ENCODE data around the gene GOLGA6L10. TPM values are rescaled to one million over a fixed set of nuclear protein-coding genes. Genes with fewer than 3 reads are reported as not detected.
"Not testable (repeated sequence)": the region's sequence is repeated elsewhere in the genome, so short reads cannot be mapped to it uniquely, and the experiment has no call there.

The GOLGA6L10 gene
- total RNA-seq, 1 experiment from 2014 or later: 1.9 TPM

DNA sequence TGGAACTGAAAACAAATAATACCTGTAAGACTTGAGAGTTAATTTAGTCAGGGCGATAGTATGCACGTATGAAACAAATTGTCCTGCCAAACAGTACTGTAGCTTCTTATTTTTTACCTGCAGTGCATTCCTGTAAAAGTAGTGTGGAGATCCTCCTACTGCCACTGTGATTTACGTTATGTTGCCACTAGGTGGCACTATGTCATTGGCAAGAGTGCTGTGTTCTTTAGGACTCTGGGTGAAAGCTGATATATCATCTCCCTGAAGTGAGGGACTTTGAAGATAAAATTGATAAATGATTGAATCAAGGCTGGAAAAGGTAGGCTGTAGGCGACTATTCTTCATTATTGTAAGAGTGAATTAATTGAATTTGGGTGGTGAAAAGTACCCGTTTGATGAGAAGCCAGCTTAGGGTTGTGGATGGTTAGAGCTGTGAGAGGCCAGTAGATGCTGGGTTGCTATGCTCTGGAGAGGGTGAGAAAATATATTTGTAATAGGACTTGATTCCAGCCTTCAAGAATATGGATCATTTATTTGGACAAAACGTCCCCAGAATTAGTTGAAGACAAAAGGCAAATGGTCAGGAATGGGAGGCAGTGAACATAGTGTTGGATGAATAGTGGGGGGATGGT, 16.5 kb upstream of the GOLGA6L10 start:
- BruUV-seq (replicated peaks); H3K9me3 Mint-ChIP-seq (ENCODE audit: unreplicated experiment); POLR2A ChIA-PET; DNase-seq (ENCODE audit: unreplicated experiment); H3K4me3 Mint-ChIP-seq (ENCODE audit: unreplicated experiment); H3K4me1 Mint-ChIP-seq (ENCODE audit: insufficient read depth, unreplicated experiment); H3K27me3 Mint-ChIP-seq (ENCODE audit: insufficient read depth, unreplicated experiment); CTCF ChIA-PET; H3K36me3 Mint-ChIP-seq (ENCODE audit: insufficient read depth, unreplicated experiment); H3K27ac Mint-ChIP-seq (ENCODE audit: low read depth, unreplicated experiment); intact Hi-C loops (cut with micrococcal nuclease): not testable (repeated sequence)
- TF ChIP-seq, protein P1, sequence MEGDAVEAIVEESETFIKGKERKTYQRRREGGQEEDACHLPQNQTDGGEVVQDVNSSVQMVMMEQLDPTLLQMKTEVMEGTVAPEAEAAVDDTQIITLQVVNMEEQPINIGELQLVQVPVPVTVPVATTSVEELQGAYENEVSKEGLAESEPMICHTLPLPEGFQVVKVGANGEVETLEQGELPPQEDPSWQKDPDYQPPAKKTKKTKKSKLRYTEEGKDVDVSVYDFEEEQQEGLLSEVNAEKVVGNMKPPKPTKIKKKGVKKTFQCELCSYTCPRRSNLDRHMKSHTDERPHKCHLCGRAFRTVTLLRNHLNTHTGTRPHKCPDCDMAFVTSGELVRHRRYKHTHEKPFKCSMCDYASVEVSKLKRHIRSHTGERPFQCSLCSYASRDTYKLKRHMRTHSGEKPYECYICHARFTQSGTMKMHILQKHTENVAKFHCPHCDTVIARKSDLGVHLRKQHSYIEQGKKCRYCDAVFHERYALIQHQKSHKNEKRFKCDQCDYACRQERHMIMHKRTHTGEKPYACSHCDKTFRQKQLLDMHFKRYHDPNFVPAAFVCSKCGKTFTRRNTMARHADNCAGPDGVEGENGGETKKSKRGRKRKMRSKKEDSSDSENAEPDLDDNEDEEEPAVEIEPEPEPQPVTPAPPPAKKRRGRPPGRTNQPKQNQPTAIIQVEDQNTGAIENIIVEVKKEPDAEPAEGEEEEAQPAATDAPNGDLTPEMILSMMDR (IDR thresholded peaks at IDR 0.05; ENCODE audit: unreplicated experiment): peak; percentile 27

DNA sequence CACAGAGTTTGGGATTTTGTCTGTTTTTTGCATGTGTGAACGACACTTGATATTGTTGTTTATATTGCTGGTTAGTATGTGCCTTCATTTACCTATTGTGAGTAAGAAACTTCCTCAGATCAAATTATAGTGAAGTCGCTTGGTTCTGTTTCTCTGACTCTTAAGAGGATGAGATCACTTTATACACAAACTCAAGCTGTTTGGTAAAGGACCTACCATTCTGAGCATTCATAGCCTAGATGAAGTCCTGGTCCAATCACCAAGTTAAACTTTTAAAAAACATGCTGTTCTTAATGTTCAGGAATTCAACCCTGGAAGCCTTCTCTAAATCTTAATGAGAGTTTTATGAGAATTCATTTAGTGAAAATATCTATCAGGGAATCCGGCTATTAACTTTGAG, 15.3 kb upstream of the GOLGA6L10 start:
- H3K27ac Mint-ChIP-seq (ENCODE audit: low read depth, unreplicated experiment); H3K9me3 Mint-ChIP-seq (ENCODE audit: unreplicated experiment); intact Hi-C loops (cut with micrococcal nuclease); H3K36me3 Mint-ChIP-seq (ENCODE audit: insufficient read depth, unreplicated experiment); H3K27me3 Mint-ChIP-seq (ENCODE audit: insufficient read depth, unreplicated experiment); H3K4me1 Mint-ChIP-seq (ENCODE audit: insufficient read depth, unreplicated experiment); POLR2A ChIA-PET; DNase-seq (ENCODE audit: unreplicated experiment); CTCF ChIA-PET; H3K4me3 Mint-ChIP-seq (ENCODE audit: unreplicated experiment); BruUV-seq (replicated peaks): not testable (repeated sequence)

DNA sequence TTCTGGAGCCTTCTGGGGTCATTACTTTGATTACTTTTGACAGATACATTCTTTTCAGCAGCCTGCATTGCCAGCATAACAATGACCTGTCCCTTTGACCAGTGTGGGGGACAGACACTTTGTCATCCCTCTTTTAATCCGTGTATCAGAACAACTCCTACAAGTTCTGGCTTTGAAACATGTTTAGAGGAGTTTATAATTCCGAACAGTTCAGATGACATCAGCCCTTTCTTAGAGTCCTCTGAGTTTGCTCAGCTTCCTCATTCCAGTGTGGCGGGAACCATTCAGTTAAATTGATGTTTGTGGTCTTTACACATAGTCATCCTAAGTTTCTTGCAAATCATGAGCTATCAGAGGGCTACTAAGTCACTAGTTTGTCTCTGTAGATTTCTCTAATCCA, 13.5 kb upstream of the GOLGA6L10 start:
- POLR2A ChIA-PET; BruUV-seq (replicated peaks); H3K4me1 Mint-ChIP-seq (ENCODE audit: insufficient read depth, unreplicated experiment); H3K36me3 Mint-ChIP-seq (ENCODE audit: insufficient read depth, unreplicated experiment); H3K27ac Mint-ChIP-seq (ENCODE audit: low read depth, unreplicated experiment); H3K27me3 Mint-ChIP-seq (ENCODE audit: insufficient read depth, unreplicated experiment); CTCF ChIA-PET; H3K9me3 Mint-ChIP-seq (ENCODE audit: unreplicated experiment); H3K4me3 Mint-ChIP-seq (ENCODE audit: unreplicated experiment); intact Hi-C loops (cut with micrococcal nuclease); DNase-seq (ENCODE audit: unreplicated experiment): not testable (repeated sequence)

DNA sequence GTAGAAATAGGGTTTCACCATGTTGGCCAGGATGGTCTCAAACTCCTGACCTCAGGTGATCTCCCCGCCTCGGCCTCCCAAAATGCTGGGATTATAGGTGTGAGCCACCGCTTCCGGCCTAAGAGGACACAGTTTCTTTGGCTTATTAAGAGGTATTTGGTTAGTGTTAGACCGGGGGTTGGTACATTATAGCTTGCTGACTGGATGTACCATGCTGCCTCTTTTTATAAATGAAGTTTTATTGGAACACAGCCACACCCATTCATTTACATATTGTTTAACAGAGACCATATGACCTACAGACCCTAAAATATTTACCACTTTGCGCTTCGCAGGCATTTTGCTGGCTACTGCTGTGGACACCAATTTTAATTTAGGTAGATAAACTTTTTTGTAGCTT, 11.3 kb upstream of the GOLGA6L10 start:
- POLR2A ChIA-PET; H3K27ac Mint-ChIP-seq (ENCODE audit: low read depth, unreplicated experiment); H3K27me3 Mint-ChIP-seq (ENCODE audit: insufficient read depth, unreplicated experiment); intact Hi-C loops (cut with micrococcal nuclease); H3K36me3 Mint-ChIP-seq (ENCODE audit: insufficient read depth, unreplicated experiment); H3K9me3 Mint-ChIP-seq (ENCODE audit: unreplicated experiment); H3K4me3 Mint-ChIP-seq (ENCODE audit: unreplicated experiment); DNase-seq (ENCODE audit: unreplicated experiment); BruUV-seq (replicated peaks); CTCF ChIA-PET; H3K4me1 Mint-ChIP-seq (ENCODE audit: insufficient read depth, unreplicated experiment): not testable (repeated sequence)

DNA sequence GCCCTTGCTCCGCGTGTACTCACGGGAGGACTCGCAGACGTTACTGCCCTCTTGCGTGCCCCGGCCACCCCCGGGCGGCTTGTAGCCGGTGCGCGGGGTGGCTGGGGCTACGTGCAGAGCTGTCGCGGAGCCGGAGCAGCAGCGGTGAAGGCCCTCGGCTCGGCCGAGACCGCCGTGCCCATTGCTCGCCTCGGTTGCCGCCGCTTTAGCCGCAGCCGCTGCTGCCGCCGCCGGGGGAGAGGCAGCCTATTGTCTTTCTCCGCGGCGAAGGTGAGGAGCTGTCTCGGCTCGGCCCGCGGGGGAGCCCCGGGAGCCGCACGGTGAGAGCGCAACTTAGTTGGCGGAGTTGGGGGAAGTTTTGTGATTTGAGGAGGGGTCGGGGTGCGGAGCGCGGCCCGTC, 5.8 kb upstream of the GOLGA6L10 start:
- H3K4me3 Mint-ChIP-seq (ENCODE audit: unreplicated experiment); POLR2A ChIA-PET; H3K4me1 Mint-ChIP-seq (ENCODE audit: insufficient read depth, unreplicated experiment); H3K36me3 Mint-ChIP-seq (ENCODE audit: insufficient read depth, unreplicated experiment); DNase-seq (ENCODE audit: unreplicated experiment); H3K27me3 Mint-ChIP-seq (ENCODE audit: insufficient read depth, unreplicated experiment); CTCF ChIA-PET; H3K9me3 Mint-ChIP-seq (ENCODE audit: unreplicated experiment); H3K27ac Mint-ChIP-seq (ENCODE audit: low read depth, unreplicated experiment); BruUV-seq (replicated peaks); intact Hi-C loops (cut with micrococcal nuclease): not testable (repeated sequence)

DNA sequence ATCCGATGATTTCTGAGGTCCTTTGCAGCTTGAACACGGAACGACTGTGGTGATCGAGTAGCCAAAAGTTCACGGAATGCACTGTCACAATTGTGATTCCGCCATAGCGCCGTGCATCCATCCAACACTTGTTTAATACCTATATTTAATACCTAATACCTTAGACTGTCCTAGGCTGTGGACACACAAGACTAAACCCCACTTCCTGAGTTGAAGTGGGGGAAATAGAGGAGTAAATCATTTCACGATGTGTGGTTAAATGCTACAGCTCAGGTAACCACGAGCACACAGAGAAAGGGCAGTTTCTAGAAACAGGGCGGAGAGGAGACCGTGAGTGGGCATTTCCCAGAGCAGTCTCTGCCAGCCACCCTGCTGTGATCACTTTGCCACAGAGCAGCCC, 5.3 kb upstream of the GOLGA6L10 start:
- intact Hi-C loops (cut with micrococcal nuclease); H3K36me3 Mint-ChIP-seq (ENCODE audit: insufficient read depth, unreplicated experiment); H3K27ac Mint-ChIP-seq (ENCODE audit: low read depth, unreplicated experiment); BruUV-seq (replicated peaks); POLR2A ChIA-PET; DNase-seq (ENCODE audit: unreplicated experiment); H3K27me3 Mint-ChIP-seq (ENCODE audit: insufficient read depth, unreplicated experiment); H3K4me1 Mint-ChIP-seq (ENCODE audit: insufficient read depth, unreplicated experiment); H3K9me3 Mint-ChIP-seq (ENCODE audit: unreplicated experiment); CTCF ChIA-PET: not testable (repeated sequence)
- H3K4me3 Mint-ChIP-seq (ENCODE audit: unreplicated experiment): peak overlapping the region; percentile 43

DNA sequence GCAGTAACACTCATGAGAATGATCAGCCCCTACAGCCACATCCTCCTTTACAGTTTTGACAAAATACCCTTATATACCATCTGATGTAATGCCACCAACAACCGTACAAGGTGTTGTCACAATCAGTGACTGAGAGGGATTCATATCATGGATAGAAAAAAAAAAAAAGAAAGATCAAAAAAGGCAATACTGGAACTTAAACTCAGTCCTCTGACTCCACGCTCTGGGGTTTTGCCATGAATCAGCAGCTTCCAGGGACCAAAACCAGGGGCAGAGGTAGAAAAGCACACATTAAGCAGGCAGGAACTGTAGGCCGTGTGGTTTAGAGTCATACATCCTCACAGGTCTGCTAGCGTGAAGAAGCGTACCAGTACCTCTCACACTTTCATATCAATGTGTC, 1.6 kb downstream of the GOLGA6L10 start:
- H3K27me3 Mint-ChIP-seq (ENCODE audit: insufficient read depth, unreplicated experiment); H3K4me3 Mint-ChIP-seq (ENCODE audit: unreplicated experiment); DNase-seq (ENCODE audit: unreplicated experiment); POLR2A ChIA-PET; intact Hi-C loops (cut with micrococcal nuclease); H3K4me1 Mint-ChIP-seq (ENCODE audit: insufficient read depth, unreplicated experiment); H3K27ac Mint-ChIP-seq (ENCODE audit: low read depth, unreplicated experiment); CTCF ChIA-PET; H3K36me3 Mint-ChIP-seq (ENCODE audit: insufficient read depth, unreplicated experiment); H3K9me3 Mint-ChIP-seq (ENCODE audit: unreplicated experiment); BruUV-seq (replicated peaks): not testable (repeated sequence)

DNA sequence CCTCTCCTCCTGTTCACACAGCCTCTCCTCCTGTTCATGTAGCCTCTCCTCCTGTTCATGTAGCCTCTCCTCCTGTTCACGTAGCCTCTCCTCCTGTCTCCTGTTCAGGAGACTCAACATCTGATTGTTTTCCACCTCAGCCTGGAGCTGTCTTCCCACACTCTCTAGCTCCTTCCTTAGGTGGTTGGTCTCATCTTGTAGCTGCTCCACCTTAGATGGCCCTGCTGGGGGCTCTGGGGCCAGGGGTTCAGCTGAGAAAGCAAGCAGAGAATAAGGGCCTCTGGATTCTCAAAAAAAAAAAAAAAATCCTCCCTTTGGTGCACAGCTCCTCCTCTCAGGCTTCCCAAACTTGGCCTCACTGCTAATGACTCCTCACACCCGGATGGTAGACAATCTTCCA, 4.1 kb downstream of the GOLGA6L10 start:
- BruUV-seq (replicated peaks); CTCF ChIA-PET; H3K27me3 Mint-ChIP-seq (ENCODE audit: insufficient read depth, unreplicated experiment); intact Hi-C loops (cut with micrococcal nuclease); DNase-seq (ENCODE audit: unreplicated experiment); H3K36me3 Mint-ChIP-seq (ENCODE audit: insufficient read depth, unreplicated experiment); H3K4me1 Mint-ChIP-seq (ENCODE audit: insufficient read depth, unreplicated experiment); POLR2A ChIA-PET; H3K27ac Mint-ChIP-seq (ENCODE audit: low read depth, unreplicated experiment); H3K4me3 Mint-ChIP-seq (ENCODE audit: unreplicated experiment); H3K9me3 Mint-ChIP-seq (ENCODE audit: unreplicated experiment): not testable (repeated sequence)

DNA sequence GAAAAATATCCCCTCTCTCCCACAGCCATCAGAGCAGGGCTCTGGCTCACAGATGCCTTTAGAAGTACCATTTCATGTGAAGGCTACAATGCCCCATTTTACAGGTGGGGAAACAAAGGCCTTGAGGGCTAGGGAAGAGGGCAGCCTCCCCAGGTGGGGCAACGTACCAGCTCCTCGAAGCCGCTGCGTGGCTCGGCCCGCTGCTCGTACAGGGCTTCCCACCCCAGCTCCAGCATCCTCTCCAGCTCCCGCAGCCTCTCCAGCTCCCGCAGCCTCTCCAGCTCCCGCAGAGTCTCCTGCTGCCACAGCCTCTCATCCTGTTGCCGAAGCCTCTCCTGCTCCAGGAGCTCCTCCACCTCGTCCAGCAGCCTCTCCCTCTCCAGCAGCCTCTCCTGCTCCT, 4.9 kb downstream of the GOLGA6L10 start:
- H3K36me3 Mint-ChIP-seq (ENCODE audit: insufficient read depth, unreplicated experiment); DNase-seq (ENCODE audit: unreplicated experiment); H3K27ac Mint-ChIP-seq (ENCODE audit: low read depth, unreplicated experiment); intact Hi-C loops (cut with micrococcal nuclease); H3K4me1 Mint-ChIP-seq (ENCODE audit: insufficient read depth, unreplicated experiment); BruUV-seq (replicated peaks); POLR2A ChIA-PET; H3K9me3 Mint-ChIP-seq (ENCODE audit: unreplicated experiment); CTCF ChIA-PET; H3K4me3 Mint-ChIP-seq (ENCODE audit: unreplicated experiment); H3K27me3 Mint-ChIP-seq (ENCODE audit: insufficient read depth, unreplicated experiment): not testable (repeated sequence)

Measured in MCF 10A (cell line).